HG03575 (cell line): ENCODE measurements around the gene ZNF528.

Experiments used
- ATAC-seq: cut with Tn5 transposase; IDR thresholded peaks from one replicate; pipeline ENCODE4 v1.9.1; 2021; ENCODE audit not compliant: unreplicated experiment, insufficient number of reproducible peaks, low FRiP score; ENCODE audit errors: extremely low read depth

Gene ZNF528

GRCh38 chr19:52397310-52398080 is at the start of gene ZNF528:
TSS of gene ZNF528 (plus strand) at chr19:52397849. CDS start at chr19:52402014, 4,165 bp downstream.
- ATAC-seq: no peak

DNA sequence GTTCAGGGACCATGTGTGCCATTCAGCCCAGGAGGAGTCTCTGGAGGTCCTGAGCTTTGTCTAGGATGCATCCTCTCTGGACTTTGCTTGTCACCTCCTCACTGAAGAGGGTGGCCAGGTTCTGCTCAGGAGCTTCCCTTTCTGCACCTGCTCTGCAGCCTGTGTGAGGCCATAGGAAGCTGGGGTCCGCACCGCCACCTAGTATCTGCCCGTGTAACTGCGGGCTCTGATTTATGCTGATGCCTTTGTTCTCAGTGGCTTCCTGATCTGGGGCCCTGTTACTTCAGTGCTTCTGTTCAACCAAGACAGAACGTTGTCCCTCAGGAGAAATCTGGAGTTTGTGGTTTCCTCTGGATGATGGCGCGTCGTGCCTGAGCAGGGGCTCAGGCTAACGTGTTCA is 46.1 kb upstream of the ZNF528 start:
- no peak for ATAC-seq

- ATAC-seq: no peak
Measured at GRCh38 chr19:52366414-52366824, 31.2 kb upstream of the ZNF528 start.

GRCh38 chr19:52369559-52370340 is 27.9 kb upstream of the ZNF528 start, which contains the start of gene ZNF880:
TSS of gene ZNF880 (plus strand) at chr19:52369923. CDS start at chr19:52369966, 43 bp downstream.
- no peak for ATAC-seq

DNA sequence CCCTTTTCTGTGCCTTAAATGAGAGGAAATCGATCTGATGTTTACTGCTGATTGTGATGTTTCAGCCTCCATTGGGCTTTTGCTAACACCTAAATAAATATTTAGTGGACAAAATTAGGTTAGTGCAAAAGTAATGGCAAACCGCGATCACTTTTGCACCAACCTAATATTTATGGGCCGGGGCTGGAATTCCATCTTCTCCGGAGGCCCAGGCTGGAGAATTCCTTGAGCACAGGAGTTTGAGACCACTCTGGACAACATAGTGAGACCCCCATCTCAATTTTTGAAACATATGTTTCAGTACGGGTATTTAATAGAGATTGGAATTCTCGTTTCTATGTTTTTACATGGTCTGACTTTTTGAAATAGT is 27.3 kb upstream of the ZNF528 start:
- no peak for ATAC-seq

DNA sequence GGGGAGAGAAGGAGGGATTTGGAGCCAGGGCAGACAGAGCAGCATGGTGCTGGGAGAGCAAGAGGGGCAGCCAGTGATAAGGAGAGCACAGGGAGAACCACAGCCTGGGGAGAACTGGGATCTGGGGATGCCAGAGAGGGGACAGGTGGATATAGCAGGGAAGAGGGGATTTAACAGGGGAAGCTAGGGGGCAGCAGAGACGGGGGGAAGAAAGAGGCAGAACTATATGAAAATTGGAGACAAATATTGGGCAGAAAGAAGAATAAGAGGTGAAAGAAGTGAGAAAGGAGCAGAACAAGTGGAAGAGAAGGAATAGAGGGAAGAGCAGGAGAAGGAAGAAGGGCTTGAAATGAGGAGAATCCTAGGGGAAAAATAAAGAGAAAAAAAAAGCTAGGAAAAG is 6.5 kb upstream of the ZNF528 start:
- no peak for ATAC-seq

GRCh38 chr19:52398081-52398441 is 412 bp downstream of the ZNF528 start:
- no peak for ATAC-seq

- no peak for ATAC-seq
Measured at GRCh38 chr19:52410276-52410675, 12.6 kb downstream of the ZNF528 start.

DNA sequence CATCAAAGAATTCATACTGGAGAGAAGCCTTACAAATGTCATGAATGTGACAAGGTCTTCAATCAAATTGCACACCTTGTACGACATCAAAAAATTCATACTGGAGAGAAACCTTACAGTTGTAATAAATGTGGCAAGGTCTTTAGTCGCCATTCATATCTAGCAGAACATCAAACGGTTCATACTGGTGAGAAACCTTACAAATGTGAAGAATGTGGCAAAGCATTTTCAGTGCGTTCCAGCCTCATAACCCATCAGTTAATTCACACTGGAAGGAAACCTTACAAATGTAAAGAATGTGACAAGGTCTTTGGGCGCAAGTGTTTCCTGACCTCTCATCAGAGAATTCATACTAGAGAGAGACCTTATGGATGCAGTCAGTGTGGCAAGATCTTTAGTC is 18.1 kb downstream of the ZNF528 start:
- no peak for ATAC-seq

DNA sequence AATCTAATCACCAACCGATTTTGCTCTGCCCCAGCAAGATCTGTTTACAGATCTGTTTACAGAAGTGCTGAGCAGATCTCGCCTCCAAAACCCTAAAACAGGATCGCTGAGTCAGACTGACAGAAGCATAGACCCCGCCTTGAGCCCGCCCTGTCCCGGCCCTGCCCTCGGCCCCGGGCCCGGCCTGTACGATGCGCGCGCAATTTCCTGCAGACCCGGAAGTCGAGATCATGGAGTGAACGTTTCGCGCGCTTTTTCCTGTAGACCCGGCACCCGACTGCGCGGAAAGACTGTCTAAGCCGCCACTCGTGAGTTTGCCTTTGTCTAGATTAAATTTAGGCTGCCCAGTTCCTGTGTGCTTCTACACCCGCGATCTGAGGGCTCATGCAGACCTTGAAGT is 31.3 kb downstream of the ZNF528 start, which contains the start of gene ZNF534:
Gene ZNF534, plus strand, starts transcription at position 212 of the 400 bp plus-strand sequence. CDS start 2,327 bp downstream, outside the sequence.
- no peak for ATAC-seq

DNA sequence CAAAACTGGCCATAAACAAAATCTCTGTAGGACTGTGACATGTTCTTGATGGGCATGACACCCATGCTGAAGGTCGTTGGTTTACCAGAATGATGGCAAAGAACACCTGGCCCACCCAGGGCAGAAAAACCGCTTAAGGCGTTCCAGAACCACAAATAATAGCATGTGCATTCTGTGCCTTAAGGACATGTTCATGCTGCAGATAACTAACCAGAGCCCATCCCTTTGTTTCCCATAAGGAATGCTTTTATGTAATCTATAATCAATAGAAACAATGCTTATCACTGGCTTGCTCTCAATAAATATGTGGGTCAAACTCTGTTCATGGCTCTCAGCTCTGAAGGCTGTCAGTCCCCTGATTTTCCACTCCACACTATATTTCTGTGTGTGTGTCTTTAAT is 44.5 kb downstream of the ZNF528 start:
- ATAC-seq: no peak

DNA sequence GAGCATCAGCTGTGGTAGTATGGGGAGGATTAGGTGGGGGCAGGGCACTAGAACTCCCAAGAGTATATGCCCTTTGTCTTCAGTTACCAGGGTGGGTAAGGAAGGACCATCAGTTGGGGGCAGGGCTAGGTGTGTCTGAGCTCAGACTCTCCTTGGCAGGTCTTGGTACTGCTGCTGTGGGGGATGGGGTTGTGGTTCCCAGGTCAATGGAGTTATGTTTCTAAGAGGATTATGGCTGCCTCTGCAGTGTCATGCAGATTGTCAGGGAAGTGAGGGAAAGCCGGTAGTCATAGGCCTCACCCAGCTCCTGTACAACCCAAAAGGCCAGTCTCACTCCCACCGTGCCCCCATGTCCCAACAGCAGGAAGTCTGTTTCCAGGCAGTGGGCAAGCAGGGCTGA is 46.9 kb downstream of the ZNF528 start:
- no peak for ATAC-seq

- ATAC-seq: no peak
Measured at GRCh38 chr19:52451241-52451640, 53.6 kb downstream of the ZNF528 start.

GRCh38 chr19:52453324-52454094 is 55.9 kb downstream of the ZNF528 start, which contains the start of gene ZNF578:
TSS of gene ZNF578 (plus strand) at chr19:52453553. CDS start at chr19:52501846, 48,293 bp downstream.
- ATAC-seq: no peak

DNA sequence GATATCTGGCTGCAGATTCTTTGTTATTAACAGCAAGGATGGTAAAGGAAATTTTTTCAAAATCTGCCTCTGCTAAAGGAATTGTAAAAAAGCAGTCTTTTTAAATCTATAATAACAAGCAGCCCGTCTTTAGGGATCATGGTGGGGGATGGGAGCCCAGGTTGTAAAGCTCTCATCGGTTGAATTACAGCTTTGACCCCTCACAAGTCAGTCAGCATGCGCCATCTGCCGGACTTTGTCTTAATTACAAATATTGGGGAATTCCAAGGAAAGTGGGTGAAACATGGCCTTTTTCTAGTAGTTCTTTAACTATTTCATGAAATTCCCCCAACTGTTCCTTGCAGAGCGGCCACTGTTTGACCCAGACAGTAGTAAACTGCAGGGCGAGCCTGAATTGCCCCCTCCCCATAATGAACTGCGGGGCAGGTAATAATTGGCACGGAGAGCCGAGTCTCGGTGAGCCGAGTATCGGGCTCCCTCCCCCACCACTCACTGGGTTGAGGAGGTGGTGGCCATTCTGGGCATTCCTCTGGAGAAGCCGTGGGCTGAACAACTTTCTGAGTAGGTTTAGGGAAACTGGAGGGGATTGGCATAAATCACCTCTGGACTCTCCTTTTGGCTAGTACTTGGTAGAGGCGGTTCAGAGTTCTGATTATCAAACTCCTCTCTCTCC is 67.3 kb downstream of the ZNF528 start:
- no peak for ATAC-seq
